HG02870 (cell line): Measurements from ENCODE around the gene ARHGEF16.

ENCODE experiments used
- ATAC-seq: cut with Tn5 transposase; IDR thresholded peaks from one replicate; pipeline ENCODE4 v1.9.1; 2021; ENCODE audit warnings: mild to moderate bottlenecking, moderate library complexity; ENCODE audit not compliant: unreplicated experiment

Gene ARHGEF16

GRCh38 chr1:3515272-3515671, 60.8 kb downstream of the ARHGEF16 start:
- no peak for ATAC-seq

GRCh38 chr1:3515774-3516480, 61.5 kb downstream of the ARHGEF16 start:
- ATAC-seq = no peak

GRCh38 chr1:3516481-3516869, 62.0 kb downstream of the ARHGEF16 start:
- no peak for ATAC-seq

- ATAC-seq = no peak
Observed at GRCh38 chr1:3516911-3517675, 62.6 kb downstream of the ARHGEF16 start.

DNA sequence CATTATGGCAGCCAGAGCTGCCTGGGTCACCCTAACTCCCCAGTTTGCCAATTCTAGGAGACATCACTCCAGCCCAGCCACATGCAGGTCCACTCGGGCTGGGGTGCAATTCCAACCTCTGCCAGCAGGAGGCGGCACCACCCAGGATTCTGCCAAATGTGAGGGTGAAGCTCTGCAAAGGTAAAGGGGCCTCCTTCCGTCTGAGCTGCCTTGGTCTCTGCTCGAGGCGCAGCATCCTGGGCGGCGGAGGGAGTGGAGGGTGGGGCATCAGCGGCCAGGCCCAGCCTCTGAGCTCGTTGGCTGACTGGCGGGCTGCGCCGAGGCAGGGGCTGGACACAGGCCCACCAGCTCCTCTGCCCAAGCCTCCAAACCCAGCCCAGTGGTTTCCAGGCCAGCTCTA, 63.8 kb downstream of the ARHGEF16 start:
- no peak for ATAC-seq

- no peak for ATAC-seq
Observed at GRCh38 chr1:3518756-3519155, 64.3 kb downstream of the ARHGEF16 start.

DNA sequence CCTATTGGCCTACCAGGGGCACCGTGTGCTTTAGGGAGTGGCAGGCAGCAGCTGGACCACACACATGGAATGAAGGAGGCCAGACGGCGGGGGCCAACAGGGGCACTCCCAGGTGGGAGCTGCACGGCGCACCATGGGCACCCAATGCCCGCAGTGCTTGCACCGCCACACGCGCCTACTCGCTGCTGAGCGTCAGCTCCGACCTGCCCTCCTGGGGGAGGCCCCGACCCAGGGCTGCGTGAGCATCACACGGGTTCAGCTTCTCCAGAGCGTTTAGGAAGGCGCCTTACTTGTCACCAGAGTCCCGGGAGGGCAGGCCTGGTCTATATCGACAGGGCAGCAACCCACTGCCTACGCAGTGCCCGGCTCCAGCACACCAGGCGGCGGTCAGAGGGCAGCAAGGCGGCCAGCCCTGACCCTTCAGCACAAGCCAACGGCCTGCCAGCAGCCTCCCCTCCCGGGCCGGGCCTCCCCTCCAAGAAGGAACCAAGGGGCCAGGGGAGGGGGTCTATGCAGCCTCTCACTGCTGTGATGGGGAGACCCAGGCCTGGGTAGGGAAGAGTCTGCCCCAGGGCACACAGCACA, 64.9 kb downstream of the ARHGEF16 start:
- ATAC-seq = no peak

DNA sequence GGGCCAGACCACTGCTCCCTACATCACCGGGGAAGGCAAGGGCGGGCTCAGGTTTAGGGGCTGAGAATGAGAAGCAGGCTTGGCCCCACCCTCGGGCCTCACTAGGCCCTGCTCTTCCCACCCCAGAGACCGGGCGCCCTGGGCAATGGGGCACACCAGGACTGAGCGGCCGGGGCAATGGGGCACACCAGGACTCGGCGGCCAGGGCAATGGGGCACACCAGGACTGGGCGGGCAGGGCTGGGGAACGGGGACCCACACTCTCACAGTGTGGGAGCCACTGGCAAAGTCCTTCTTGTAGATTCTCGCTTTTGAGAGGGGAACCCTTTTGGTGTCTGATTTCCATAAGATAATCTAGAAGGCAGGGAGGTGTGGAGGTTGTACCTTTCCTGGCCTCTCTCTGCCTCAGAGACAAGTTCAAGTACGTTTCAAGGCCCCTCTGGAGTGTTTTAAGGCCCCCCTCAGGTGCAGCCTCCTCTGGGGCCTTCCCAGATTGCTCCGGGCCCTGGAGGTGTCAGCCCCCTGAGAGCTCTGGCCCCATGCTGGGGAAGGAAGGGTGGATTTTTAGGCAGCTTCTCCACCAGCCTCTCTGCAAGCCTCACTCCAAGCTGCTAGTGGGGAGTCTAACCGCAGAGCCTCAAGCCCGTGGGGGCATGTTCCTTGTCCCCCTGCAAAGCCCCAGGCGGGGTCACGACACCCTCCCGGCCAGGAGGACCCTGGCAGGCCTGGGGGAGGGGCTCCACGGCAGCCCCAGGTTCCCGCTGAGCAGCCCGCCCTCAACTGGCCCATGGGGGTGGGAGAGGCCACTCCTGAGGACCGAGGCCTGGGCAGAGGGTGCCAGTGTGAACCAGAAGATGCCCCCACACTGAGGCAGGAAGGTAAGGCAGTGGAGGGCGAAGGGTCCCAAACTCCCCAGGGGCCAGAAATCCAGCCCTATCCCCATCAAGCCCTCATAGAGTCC, 66.2 kb downstream of the ARHGEF16 start:
- ATAC-seq = no peak

DNA sequence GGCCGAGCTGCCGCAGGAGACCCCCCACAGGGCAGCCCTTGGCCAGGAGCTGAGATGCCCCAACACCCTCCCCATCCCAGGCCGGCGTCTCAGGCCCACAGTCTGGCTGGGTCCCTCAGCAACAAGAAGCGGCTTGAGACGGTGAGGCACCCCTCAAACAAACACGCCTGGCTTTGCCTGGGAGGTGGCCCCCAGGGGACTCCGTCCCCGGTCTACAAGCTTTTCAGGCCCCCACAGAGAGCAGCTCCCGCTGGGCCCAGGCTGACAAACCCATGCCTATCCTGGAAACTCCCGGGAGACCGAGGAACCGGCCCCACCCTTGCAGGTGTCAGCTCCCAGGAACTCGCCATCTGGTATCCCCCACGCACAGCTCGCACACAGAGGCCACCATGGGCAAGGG, 67.0 kb downstream of the ARHGEF16 start:
- no peak for ATAC-seq

GRCh38 chr1:3522112-3522511, 67.6 kb downstream of the ARHGEF16 start:
- ATAC-seq = no peak

GRCh38 chr1:3522564-3523265, 68.2 kb downstream of the ARHGEF16 start:
- no peak for ATAC-seq

DNA sequence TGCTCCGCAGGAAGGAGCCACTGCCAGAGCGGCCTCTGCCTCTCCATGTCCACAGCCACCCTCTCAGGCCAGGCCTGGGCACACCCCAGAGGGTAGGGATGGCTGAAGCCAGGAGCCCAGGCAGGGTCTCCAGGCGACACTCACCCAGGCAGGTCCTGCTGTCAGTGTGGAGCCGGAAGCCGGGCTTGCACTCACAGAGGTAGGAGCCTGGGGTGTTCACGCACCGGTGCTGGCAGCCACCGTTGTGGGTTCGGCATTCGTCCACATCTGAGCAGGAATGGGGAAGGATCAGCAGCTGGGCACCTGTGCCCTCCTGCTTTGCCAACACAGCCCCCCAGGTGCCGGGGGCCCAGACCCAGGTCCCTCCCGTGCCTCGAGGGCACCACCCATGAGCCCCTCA, 69.5 kb downstream of the ARHGEF16 start:
- ATAC-seq = no peak

GRCh38 chr1:3524556-3525203, 70.2 kb downstream of the ARHGEF16 start:
- ATAC-seq = no peak

DNA sequence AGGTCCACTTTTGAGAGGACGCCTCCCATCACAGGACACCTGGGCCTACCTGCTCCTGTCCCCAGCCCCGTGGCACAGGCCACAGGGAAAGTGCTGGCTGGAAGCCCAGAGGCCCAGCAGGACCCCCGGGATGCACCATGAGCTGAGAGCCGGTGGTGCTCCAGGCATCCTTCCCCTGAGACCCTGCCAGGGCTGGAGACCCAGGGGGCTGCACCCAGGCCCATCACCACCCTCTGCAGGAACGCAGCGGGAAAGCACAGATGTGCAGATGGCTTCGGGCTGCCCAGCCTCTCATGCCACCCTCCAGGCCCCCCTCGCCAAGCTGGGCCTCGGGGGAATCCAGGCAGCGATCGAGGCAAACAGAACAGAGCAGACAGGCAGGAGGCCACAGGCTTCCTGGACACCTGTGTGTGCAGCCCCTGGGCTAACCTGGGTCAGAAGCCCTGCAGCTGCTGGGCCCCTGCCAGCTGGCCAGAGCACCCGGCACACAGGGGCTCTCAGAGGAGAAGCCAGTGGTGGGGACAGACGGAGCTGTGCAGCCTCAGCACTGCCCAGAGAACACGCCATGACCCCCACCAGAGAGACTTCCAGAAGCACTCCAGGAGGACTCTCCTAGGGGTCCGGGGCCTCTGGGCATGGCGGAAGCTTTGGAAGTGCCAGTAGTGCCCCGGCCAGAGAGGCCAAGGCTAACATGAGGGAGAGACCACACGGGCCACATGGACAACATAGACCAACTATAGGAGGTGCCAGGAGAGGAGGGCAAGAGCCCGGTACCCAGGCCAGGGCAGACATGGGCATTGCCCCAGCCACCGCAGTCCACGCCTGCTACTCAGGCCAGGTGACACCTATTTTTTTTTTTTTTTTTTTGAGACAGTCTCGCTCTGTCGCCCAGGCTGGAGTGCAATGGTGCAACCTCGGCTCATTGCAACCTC, 71.4 kb downstream of the ARHGEF16 start:
- no peak for ATAC-seq

DNA sequence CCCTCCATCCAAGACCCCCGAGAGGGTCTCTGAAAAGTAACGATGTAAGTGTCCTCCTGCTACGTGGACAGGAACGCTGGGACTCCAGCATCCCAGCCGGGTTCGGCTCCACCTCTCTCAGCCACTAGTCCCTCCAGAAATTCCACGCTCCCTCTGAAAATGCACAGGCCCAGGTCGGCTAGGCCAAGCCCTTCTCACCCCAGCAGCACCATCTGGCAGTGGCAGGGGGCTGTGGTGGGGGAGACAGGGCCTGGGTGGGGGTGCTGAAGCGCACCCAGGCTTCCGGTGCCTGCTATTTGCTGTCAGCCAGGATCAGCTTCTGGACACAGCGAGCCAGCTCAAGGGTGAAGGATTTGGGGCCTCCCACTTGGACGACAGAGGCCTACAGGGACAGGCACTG, 73.3 kb downstream of the ARHGEF16 start:
- no peak for ATAC-seq

GRCh38 chr1:3529099-3529729, 74.7 kb downstream of the ARHGEF16 start:
- no peak for ATAC-seq

- no peak for ATAC-seq
Observed at GRCh38 chr1:3530086-3530925, 75.8 kb downstream of the ARHGEF16 start.
